Hematopoietic multipotent progenitor cell (in vitro differentiated cells): Measurements from ENCODE around the gene PARD3. TPM values are rescaled to one million over a fixed set of nuclear protein-coding genes. Genes with fewer than 3 reads are reported as not detected.
"Not testable (repeated sequence)": the region's sequence is repeated elsewhere in the genome, so short reads cannot be mapped to it uniquely, and the experiment has no call there.

ENCODE experiments used
- DNase-seq, 3 donors: peaks; one replicate each; pipeline ENCODE4 v3.0.0-alpha.2; 2011 to 2015; ENCODE audit warnings: low read depth in 2 of 3, low spot score in 2 of 3
- total RNA-seq: library from RNA; depleted of rRNA; stranded (reverse); fragments of >200 nt; gene quantifications from one replicate; pipeline ENCODE4 v1.2.3, GENCODE V29; 2012

PARD3 gene
- total RNA-seq, 1 donor, result 3.2 TPM

- no peak for DNase-seq
Observed at GRCh38 chr10:34294137-34294536, 521.0 kb downstream of the PARD3 start.

DNA sequence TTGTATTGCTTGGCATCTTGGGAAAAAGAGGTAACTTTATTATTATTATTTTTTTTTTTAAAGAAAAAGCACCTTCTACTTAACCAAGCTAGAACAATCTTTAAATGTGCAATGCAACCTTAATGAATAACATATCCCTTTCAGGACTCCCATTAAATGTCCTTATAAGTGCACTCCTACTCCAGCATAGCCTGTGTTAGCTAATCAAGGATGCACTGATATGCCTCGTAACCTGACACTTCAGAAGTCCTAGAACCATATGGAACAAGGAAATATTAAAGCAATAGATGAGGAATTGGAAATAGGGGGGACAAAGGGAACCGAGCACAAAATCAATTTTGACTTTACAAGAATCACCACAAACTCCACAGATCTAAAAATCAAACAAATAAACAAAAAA is 522.4 kb downstream of the PARD3 start:
- DNase-seq, result no peak

GRCh38 chr10:34292194-34292565 is 522.9 kb downstream of the PARD3 start:
- no peak for DNase-seq

DNA sequence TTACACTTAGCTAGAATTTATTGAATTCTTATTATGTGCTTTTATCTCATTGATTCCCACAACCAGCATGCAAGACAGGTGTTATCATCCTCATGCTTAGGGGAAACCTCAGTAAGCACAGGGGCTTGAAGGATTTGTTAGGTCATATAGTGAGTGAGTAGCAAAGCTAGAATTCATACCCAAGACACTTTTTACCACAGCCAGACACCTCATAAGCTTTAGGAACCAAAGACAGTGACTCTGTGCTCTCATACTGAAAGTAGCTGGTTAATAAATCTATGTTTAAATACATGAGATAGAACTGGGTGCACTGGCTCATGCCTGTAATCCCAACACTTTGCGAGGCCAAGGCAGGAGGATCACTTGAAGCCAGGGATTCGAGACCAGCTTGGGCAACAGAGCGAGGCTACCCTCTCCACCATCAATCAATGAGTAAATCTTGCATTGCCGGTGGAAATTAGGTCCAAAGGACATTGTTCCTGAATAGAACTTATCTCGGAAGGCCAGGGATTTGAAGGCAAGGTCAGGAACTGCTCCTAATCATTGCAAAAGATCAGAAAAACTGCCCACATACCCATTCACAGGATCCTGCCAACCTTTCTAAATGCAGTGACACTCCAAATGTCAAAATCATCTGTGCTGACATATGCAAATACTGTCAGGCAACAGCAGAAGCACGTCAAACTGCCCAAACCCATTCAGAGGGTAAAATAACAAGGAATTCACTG is 523.5 kb downstream of the PARD3 start:
- no peak for DNase-seq

DNA sequence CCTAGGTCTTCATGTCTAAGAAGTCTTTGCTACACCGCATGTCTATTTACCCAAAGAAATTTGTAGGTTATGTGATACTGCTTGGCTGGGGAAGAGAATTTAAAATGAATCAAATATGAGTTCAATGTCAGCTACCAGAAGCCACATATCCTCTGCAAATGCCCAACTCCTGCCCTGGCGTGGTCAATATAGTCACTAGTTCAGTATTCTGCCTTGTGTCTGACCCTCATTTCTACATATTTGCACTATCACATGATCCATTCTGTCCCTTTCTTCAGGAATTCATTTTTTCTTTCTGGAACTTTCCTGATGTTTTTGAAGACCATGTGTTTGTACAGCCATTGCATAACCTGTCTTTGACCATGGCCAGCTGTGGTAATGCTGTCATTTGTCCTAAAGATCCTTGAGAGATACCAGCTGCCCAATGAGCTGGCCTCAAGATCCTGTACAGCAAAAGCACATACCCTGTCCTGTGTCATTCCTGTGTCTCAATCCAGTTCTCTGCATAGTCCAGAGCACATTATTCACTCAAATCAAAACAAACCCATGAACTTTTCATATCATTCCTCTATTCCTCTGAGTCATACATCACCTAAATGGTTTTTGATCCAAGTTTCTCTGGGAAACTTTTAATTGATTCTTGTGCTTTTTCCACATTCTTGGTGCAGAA is 524.5 kb downstream of the PARD3 start:
- DNase-seq, result no peak

GRCh38 chr10:34288634-34289033 is 526.5 kb downstream of the PARD3 start:
- DNase-seq, result no peak

DNA sequence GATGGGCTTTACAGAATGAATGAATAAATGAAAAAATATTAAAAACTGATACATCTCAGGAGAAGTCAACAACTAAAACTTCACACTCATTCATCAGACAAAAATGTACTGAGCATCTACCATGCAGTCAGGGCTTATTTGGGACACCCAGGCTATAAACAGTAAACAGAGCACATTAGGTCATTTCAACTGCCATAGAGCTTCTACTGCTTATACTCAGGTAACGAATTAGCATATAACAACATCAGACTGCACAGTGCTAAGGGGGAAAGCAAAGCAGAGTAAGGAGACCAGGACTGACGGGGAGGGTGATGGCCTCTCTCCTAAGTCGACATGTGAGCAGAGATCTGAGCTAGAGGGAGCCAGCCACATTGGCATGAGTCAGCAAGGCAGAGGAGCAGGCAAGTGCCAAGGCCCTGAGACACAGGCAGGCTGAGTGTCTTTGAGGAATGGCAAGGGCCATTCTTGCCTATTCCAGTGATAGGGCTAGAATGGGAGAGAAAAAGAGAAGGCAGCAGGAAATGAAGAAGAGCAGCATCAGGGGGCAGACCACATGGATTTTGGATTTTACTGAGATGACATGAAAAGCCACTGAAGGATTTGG is 528.9 kb downstream of the PARD3 start:
- no peak for DNase-seq

- DNase-seq, result no peak
Observed at GRCh38 chr10:34281661-34282582, 533.2 kb downstream of the PARD3 start.

GRCh38 chr10:34280599-34281374 is 534.3 kb downstream of the PARD3 start:
- no peak for DNase-seq

DNA sequence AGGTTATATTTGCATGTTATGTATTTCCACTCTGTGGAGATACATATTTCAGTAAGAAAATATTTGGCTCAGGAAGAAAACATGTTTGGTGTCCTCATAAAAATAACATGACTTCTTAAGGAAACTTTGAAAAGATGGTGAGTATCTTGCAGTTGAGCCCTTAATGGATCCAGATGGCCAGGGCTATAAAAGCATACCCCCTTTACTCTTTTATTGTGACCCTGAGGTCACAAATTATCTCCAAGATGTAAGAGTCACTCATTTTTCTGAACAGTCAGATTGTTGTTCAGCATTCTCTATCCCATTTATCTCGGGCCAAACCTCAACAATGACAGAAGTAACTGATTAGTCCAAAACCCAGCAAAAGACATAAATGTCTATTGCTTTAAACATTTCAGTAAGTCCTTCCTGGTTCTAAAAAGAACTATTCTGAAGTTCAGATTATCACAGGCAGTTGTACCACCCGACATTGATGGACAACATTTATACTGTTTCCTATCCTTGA is 539.4 kb downstream of the PARD3 start:
- no peak for DNase-seq

GRCh38 chr10:34274906-34275305 is 540.2 kb downstream of the PARD3 start:
- DNase-seq, result no peak

DNA sequence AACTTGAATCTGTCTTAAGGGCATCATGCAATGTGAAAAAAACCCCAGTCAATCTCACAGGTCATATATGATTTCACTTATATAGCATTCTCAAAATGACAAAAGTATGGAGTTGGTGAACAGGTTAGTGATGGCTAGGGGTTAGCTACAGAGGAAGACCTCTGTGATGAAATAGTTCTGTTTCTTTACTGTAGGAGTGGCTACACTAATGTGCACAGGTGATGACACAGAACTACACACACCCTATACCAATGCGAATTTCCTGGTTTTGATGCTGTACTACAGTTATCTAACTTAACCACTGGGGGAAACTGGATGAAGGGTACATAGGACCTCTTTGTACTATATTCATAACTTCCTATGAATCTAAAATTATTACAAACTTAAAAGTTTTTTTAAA is 541.8 kb downstream of the PARD3 start:
- no peak for DNase-seq

GRCh38 chr10:34272316-34272715 is 542.8 kb downstream of the PARD3 start:
- DNase-seq, result no peak

DNA sequence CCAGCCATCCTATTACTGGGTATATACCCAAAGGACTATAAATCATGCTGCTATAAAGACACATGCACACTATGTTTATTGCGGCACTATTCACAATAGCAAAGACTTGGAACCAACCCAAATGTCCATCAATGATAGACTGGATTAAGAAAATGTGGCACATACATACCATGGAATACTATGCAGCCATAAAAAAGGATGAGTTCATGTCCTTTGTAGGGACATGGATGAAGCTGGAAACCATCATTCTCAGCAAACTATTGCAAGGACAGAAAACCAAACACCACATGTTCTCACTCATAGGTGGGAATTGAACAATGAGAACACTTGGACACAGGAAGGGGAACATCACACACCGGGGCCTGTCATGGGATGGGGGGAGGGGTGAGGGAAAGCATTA is 546.7 kb downstream of the PARD3 start:
- DNase-seq, result not testable (repeated sequence)

GRCh38 chr10:34262985-34263384 is 552.1 kb downstream of the PARD3 start:
- no peak for DNase-seq

DNA sequence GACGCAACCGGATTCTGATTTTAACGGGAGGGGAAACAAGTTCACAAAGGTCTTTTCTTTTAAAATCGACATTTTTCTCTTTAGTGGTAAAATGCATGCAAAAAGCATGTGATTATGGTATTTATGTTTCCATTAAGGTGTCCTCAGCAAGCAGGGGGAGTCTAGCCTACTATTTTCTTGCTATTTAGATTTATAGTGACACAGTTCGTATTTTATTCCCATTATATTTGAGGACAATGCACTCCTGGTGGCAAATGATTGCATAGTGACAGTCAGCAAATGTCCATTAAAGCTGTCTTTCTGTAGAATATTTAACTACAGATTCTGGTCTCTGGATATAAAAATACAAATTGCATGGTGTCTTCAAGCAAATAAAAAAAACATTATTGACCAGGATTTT is 554.2 kb downstream of the PARD3 start:
- DNase-seq, result no peak

- no peak for DNase-seq
Observed at GRCh38 chr10:34256216-34256615, 558.9 kb downstream of the PARD3 start.

DNA sequence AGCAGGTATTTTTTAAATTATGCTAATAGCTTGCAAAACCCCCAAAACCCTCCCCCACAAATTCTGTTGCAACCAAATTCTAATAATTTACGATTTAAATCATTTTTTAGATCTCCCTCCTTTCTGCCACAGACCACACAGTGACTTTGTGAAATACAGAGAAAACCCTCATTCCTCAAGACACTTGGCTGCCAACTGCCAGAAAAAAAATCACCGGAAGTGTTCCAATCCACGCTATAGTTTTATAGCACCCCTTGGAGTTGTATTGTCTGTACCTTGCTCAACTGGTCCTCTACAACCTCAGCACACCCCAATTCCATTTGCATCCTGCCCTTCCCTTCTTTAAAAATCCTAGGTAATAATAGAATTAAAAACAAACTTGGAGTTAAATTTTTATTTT is 560.1 kb downstream of the PARD3 start:
- peak in 1 of 3 donors; percentile 28 for DNase-seq

DNA sequence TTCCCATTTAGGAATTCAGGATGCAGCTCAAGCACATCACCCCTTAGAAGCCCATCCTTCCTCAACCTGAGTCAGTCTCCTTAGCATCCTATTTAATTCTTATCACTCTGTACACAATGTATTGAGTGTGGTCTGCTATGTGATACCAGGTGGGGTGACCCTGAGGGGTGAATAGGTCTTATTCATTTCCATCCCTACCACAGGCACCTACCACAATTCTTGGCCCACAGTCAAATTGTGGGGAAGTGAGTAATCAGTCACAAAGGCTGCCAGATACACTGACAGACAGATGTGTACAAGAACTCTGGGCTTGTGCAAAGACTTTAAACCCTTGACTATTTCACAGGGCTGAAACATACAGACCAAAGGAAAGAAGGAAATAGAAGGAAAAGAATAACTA is 560.5 kb downstream of the PARD3 start:
- DNase-seq, result peak in 2 of 3 donors; percentile 76 to 91

DNA sequence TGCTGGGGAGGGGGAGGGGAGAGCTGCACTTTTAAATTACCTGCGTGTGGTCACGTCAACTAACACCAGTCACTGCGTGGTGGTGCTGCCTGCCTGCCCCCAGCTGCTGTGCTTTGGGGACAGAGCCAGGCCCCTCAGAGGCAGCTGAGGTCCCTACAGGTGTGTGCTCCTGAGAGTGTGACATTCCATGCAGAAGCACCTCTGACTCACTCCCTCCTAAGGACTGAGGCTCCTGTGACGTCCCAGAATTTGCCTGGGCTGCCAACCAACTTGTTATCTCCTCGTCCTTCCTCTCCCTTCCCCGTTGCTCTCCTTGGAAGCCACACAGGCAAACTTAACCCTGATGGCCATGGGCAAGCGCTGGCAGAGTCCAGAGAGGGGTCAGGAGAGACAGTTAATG is 563.0 kb downstream of the PARD3 start:
- no peak for DNase-seq
